Endothelial cell (in vitro differentiated cells): ENCODE data around the gene TNFAIP2. TPM values are rescaled to one million over a fixed set of nuclear protein-coding genes. Genes with fewer than 3 reads are reported as not detected.

Source experiments
- DNase-seq: peaks from one replicate; pipeline ENCODE4 v3.0.0; 2021; ENCODE audit warnings: low spot score
- H3K27ac Mint-ChIP-seq: one replicate; pipeline ENCODE4 v1.8.0; 2021; ENCODE audit warnings: mixed read lengths, inconsistent platforms; ENCODE audit not compliant: unreplicated experiment
- H3K27me3 Mint-ChIP-seq: one replicate; pipeline ENCODE4 v1.8.0; 2021; ENCODE audit warnings: mild to moderate bottlenecking, moderate library complexity, mixed read lengths, inconsistent platforms; ENCODE audit not compliant: unreplicated experiment
- H3K36me3 Mint-ChIP-seq: one replicate; pipeline ENCODE4 v1.8.0; 2021; ENCODE audit warnings: mild to moderate bottlenecking, low read depth, mixed read lengths, inconsistent platforms; ENCODE audit not compliant: unreplicated experiment
- H3K4me1 Mint-ChIP-seq: one replicate; pipeline ENCODE4 v1.8.0; 2021; ENCODE audit warnings: mild to moderate bottlenecking, mixed read lengths, inconsistent platforms; ENCODE audit not compliant: unreplicated experiment
- H3K4me3 Mint-ChIP-seq: one replicate; pipeline ENCODE4 v1.8.0; 2021; ENCODE audit warnings: mild to moderate bottlenecking, mixed read lengths, inconsistent platforms; ENCODE audit not compliant: unreplicated experiment
- H3K9me3 Mint-ChIP-seq: one replicate; pipeline ENCODE4 v1.8.0; 2021; ENCODE audit warnings: mixed read lengths, inconsistent platforms; ENCODE audit not compliant: unreplicated experiment
- CTCF ChIP-seq: fragments of 200-600 bp; sonication (generic); IDR thresholded peaks from one replicate; pipeline ENCODE4 v1.5.0; 2021; ENCODE audit warnings: antibody characterized with exemption; ENCODE audit not compliant: unreplicated experiment
- total RNA-seq: library from RNA; stranded (reverse); fragmentation: NEBNext Ultra II Directional; extraction: Animal tissue kit (Norgen Biotek cat#: 25700); gene quantifications from one replicate; pipeline ENCODE4 v1.2.1, GENCODE V29; 2021; ENCODE audit not compliant: unreplicated experiment

Gene TNFAIP2
- total RNA-seq, 1 donor from 2014 or later: 163 TPM

GRCh38 chr14:103078860-103079587, 44.2 kb upstream of the TNFAIP2 start:
- H3K27me3 Mint-ChIP-seq: peaks cover 4% of the 10 kb centered on the region
- no peak overlapping the region for H3K4me3 Mint-ChIP-seq
- no peak overlapping the region for H3K27ac Mint-ChIP-seq
- no peaks in the 10 kb centered on the region for H3K36me3 Mint-ChIP-seq
- no peaks in the 10 kb centered on the region for H3K9me3 Mint-ChIP-seq
- no peak for DNase-seq
- H3K4me1 Mint-ChIP-seq: no peaks in the 10 kb centered on the region
- TF ChIP-seq CTCF: no peak

- no peaks in the 10 kb centered on the region for H3K4me1 Mint-ChIP-seq
- no peak overlapping the region for H3K27ac Mint-ChIP-seq
- no peaks in the 10 kb centered on the region for H3K9me3 Mint-ChIP-seq
- H3K36me3 Mint-ChIP-seq: no peaks in the 10 kb centered on the region
- TF ChIP-seq CTCF: no peak
- no peak for DNase-seq
- peaks cover 5% of the 10 kb centered on the region for H3K27me3 Mint-ChIP-seq
- H3K4me3 Mint-ChIP-seq: no peak overlapping the region
Measured at GRCh38 chr14:103081951-103082350, 41.3 kb upstream of the TNFAIP2 start.

GRCh38 chr14:103084021-103084919, 39.0 kb upstream of the TNFAIP2 start, which contains the start of gene LBHD2:
Gene LBHD2, plus strand, starts transcription at chr14:103084210. Its CDS starts 1,803 bp downstream, at chr14:103086013.
- DNase-seq: peak; percentile 39
- no peak for TF ChIP-seq CTCF
- Mint-ChIP-seq H3K27ac (no peak within 1 kb of the TSS), H3K27me3 (peaks cover 5% of the 10 kb centered on the region), H3K9me3 (no peaks in the 10 kb centered on the region), H3K36me3 (no peaks in the 10 kb centered on the region), H3K4me1 (no peaks in the 10 kb centered on the region), H3K4me3 (no peak within 1 kb of the TSS)

- TF ChIP-seq CTCF: peak; percentile 57
- peaks cover 7% of the 10 kb centered on the region for H3K27me3 Mint-ChIP-seq
- peak; percentile 57 for DNase-seq
- H3K27ac Mint-ChIP-seq: no peak overlapping the region
- H3K4me1 Mint-ChIP-seq: no peaks in the 10 kb centered on the region
- no peaks in the 10 kb centered on the region for H3K36me3 Mint-ChIP-seq
- H3K9me3 Mint-ChIP-seq: no peaks in the 10 kb centered on the region
- no peak overlapping the region for H3K4me3 Mint-ChIP-seq
Measured at GRCh38 chr14:103085106-103086091, 37.9 kb upstream of the TNFAIP2 start.
